ENCODE measurements around the gene RNF212. TPM values are rescaled to one million over a fixed set of nuclear protein-coding genes. Genes with fewer than 3 reads are reported as not detected.
A peak's percentile ranks its signal among the peaks of the same experiment; 100 is the strongest.

The RNF212 gene
- total and polyA plus RNA-seq, 9 of the 15 experiments (the other 6 are each of a cell fraction or from before 2014, with no cell fraction given): 0.04 TPM; not detected in 8

DNA sequence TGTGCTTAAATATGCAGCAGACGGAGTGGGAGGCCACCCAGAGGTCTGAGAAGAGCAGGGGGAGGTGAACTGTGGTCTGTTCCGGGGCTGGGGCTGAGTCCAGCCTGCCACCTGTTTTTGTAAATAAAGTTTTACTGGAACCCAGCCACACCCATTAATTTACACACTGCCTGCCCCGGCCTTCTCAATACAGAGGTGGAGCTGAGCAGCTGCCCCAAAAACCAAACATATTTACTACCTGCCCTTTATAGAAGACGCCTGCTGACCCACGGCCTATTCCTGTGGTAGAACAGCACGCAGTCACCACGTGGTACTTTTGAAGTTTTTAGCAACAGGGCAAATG, 56.0 kb downstream of the RNF212 start:
- Histone ChIP-seq H3K9me1 (ENCODE audit: control insufficient read depth, insufficient read depth, low read length) (no peaks in the 10 kb centered on the region), H3K79me2 (ENCODE audit: control insufficient read depth, insufficient read depth, low read length) (no peaks in the 10 kb centered on the region), H3K9me3 (replicated peaks; ENCODE audit: control insufficient read depth, insufficient read depth, low read depth, low read length) (no peaks in the 10 kb centered on the region), H3K27ac (ENCODE audit: extremely low read depth, low read depth, low read length) (no peak overlapping the region), H3K4me3 (no peak overlapping the region), H3K9ac (ENCODE audit: insufficient read depth in 1 of 2, low read depth in 2 of 2, low read length in 2 of 2) (peak overlapping the region in 1 of 2 experiments; percentile 21; a peak in 1 of 4 replicates), H3K27me3 (ENCODE audit: control insufficient read depth in 2 of 2, insufficient read depth in 2 of 2, low read length in 2 of 2) (peaks cover 60 to 89% of the 10 kb centered on the region in 2 experiments), H3K4me1 (replicated peaks in 1 of 2; ENCODE audit: control insufficient read depth in 2 of 2, insufficient read depth in 2 of 2, low read length in 2 of 2) (peaks cover 3 to 29% of the 10 kb centered on the region in 2 experiments; a peak in 2 of 5 replicates), H3K4me2 (ENCODE audit: insufficient read depth, low read length) (no peak overlapping the region), H4K20me1 (replicated peaks; ENCODE audit: control insufficient read depth, insufficient read depth, low read length) (no peaks in the 10 kb centered on the region), H2AFZ (ENCODE audit: low read depth, low read length) (no peak overlapping the region), H3K36me3 (ENCODE audit: control insufficient read depth, insufficient read depth, low read length) (no peaks in the 10 kb centered on the region)
- in situ Hi-C loops (cut with MboI) (no loop called here), intact Hi-C loops (cut with micrococcal nuclease) (no loop called here)
- ChIA-PET POLR2A (interaction anchor here (0.6 kb wide), 1 partner anchor 127 kb away, joined by 4 read pairs; no protein-coding TSS in a partner anchor), CTCF (ENCODE audit: low intra/inter-chr PET ratio) (no interaction called here)
- no peak for FAIRE-seq
- ATAC-seq: peak; percentile 34
- no TSS peak for BruUV-seq (replicated peaks)
- no peak for DNase-seq (ENCODE audit: extremely low read depth in 1 of 4, low spot score in 3 of 4)
- WGBS (ENCODE audit: insufficient coverage, low coverage, missing lambda C conversion rate): 31% methylated on average over 7 of the region's 7 CpGs
- TF ChIP-seq, protein P1, sequence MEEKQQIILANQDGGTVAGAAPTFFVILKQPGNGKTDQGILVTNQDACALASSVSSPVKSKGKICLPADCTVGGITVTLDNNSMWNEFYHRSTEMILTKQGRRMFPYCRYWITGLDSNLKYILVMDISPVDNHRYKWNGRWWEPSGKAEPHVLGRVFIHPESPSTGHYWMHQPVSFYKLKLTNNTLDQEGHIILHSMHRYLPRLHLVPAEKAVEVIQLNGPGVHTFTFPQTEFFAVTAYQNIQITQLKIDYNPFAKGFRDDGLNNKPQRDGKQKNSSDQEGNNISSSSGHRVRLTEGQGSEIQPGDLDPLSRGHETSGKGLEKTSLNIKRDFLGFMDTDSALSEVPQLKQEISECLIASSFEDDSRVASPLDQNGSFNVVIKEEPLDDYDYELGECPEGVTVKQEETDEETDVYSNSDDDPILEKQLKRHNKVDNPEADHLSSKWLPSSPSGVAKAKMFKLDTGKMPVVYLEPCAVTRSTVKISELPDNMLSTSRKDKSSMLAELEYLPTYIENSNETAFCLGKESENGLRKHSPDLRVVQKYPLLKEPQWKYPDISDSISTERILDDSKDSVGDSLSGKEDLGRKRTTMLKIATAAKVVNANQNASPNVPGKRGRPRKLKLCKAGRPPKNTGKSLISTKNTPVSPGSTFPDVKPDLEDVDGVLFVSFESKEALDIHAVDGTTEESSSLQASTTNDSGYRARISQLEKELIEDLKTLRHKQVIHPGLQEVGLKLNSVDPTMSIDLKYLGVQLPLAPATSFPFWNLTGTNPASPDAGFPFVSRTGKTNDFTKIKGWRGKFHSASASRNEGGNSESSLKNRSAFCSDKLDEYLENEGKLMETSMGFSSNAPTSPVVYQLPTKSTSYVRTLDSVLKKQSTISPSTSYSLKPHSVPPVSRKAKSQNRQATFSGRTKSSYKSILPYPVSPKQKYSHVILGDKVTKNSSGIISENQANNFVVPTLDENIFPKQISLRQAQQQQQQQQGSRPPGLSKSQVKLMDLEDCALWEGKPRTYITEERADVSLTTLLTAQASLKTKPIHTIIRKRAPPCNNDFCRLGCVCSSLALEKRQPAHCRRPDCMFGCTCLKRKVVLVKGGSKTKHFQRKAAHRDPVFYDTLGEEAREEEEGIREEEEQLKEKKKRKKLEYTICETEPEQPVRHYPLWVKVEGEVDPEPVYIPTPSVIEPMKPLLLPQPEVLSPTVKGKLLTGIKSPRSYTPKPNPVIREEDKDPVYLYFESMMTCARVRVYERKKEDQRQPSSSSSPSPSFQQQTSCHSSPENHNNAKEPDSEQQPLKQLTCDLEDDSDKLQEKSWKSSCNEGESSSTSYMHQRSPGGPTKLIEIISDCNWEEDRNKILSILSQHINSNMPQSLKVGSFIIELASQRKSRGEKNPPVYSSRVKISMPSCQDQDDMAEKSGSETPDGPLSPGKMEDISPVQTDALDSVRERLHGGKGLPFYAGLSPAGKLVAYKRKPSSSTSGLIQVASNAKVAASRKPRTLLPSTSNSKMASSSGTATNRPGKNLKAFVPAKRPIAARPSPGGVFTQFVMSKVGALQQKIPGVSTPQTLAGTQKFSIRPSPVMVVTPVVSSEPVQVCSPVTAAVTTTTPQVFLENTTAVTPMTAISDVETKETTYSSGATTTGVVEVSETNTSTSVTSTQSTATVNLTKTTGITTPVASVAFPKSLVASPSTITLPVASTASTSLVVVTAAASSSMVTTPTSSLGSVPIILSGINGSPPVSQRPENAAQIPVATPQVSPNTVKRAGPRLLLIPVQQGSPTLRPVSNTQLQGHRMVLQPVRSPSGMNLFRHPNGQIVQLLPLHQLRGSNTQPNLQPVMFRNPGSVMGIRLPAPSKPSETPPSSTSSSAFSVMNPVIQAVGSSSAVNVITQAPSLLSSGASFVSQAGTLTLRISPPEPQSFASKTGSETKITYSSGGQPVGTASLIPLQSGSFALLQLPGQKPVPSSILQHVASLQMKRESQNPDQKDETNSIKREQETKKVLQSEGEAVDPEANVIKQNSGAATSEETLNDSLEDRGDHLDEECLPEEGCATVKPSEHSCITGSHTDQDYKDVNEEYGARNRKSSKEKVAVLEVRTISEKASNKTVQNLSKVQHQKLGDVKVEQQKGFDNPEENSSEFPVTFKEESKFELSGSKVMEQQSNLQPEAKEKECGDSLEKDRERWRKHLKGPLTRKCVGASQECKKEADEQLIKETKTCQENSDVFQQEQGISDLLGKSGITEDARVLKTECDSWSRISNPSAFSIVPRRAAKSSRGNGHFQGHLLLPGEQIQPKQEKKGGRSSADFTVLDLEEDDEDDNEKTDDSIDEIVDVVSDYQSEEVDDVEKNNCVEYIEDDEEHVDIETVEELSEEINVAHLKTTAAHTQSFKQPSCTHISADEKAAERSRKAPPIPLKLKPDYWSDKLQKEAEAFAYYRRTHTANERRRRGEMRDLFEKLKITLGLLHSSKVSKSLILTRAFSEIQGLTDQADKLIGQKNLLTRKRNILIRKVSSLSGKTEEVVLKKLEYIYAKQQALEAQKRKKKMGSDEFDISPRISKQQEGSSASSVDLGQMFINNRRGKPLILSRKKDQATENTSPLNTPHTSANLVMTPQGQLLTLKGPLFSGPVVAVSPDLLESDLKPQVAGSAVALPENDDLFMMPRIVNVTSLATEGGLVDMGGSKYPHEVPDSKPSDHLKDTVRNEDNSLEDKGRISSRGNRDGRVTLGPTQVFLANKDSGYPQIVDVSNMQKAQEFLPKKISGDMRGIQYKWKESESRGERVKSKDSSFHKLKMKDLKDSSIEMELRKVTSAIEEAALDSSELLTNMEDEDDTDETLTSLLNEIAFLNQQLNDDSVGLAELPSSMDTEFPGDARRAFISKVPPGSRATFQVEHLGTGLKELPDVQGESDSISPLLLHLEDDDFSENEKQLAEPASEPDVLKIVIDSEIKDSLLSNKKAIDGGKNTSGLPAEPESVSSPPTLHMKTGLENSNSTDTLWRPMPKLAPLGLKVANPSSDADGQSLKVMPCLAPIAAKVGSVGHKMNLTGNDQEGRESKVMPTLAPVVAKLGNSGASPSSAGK (IDR thresholded peaks at IDR 0.05): peak; percentile 17; the same call in 1 of the 2 replicates
- TF ChIP-seq HLTF (IDR thresholded peaks at IDR 0.05) (no peak), SIN3A (IDR thresholded peaks at IDR 0.05; ENCODE audit: borderline replicate concordance in 2 of 2, control insufficient read depth in 1 of 2, low read depth in 2 of 2, low read length in 2 of 2) (no peak)
- TF ChIP-seq, protein P2, sequence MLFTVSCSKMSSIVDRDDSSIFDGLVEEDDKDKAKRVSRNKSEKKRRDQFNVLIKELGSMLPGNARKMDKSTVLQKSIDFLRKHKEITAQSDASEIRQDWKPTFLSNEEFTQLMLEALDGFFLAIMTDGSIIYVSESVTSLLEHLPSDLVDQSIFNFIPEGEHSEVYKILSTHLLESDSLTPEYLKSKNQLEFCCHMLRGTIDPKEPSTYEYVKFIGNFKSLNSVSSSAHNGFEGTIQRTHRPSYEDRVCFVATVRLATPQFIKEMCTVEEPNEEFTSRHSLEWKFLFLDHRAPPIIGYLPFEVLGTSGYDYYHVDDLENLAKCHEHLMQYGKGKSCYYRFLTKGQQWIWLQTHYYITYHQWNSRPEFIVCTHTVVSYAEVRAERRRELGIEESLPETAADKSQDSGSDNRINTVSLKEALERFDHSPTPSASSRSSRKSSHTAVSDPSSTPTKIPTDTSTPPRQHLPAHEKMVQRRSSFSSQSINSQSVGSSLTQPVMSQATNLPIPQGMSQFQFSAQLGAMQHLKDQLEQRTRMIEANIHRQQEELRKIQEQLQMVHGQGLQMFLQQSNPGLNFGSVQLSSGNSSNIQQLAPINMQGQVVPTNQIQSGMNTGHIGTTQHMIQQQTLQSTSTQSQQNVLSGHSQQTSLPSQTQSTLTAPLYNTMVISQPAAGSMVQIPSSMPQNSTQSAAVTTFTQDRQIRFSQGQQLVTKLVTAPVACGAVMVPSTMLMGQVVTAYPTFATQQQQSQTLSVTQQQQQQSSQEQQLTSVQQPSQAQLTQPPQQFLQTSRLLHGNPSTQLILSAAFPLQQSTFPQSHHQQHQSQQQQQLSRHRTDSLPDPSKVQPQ (CRISPR knock-in tag; IDR thresholded peaks at IDR 0.05; ENCODE audit: borderline replicate concordance): no peak

Measured in K562 (cell line).